NAMALWA (cell line): Measurements from ENCODE around the gene WNK2.
A peak's percentile ranks its signal among the peaks of the same experiment; 100 is the strongest.
"Not testable (repeated sequence)": the region's sequence is repeated elsewhere in the genome, so short reads cannot be mapped to it uniquely, and the experiment has no call there.

ENCODE experiments used
- DNase-seq: peaks from one replicate; pipeline ENCODE4 v3.0.0-alpha.2; 2015; ENCODE audit warnings: low spot score

The WNK2 gene

DNA sequence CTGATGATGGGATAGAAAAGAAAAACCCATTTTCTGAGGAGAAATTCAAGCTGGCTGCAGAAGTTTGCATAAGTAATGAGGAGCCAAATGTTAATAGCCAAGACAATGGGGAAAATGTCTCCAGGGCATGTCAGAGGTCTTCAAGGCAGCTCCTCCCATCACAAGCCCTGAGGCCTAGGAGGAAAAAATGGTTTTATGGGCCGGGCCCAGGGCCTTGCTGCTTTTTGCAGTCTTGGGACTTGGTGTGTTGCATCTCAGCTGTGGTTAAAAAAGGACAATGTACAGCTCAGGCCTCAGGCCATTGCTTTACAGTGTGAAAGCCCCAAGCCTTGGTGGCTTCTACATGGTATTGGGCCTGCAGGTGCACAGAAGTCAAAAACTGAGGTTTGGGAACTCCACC, 154.3 kb downstream of the WNK2 start:
- not testable (repeated sequence) for DNase-seq

DNA sequence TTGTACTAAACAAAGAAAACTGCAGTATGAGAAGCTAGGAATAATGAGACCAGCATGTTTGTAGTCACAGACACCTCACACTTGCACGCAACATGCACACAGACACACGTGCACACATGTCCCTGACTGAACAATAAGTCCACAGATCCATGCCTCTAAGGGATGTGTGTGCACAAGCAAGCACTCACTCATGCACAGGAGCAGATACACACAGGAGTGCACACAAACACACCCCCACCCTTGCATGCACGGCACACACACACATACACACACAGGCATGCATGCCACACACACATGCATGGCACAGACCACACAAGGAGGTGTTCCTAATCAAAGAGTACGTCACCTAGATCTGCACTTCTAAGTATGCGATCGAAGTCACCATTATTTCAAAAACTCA, 156.2 kb downstream of the WNK2 start:
- DNase-seq = no peak

DNA sequence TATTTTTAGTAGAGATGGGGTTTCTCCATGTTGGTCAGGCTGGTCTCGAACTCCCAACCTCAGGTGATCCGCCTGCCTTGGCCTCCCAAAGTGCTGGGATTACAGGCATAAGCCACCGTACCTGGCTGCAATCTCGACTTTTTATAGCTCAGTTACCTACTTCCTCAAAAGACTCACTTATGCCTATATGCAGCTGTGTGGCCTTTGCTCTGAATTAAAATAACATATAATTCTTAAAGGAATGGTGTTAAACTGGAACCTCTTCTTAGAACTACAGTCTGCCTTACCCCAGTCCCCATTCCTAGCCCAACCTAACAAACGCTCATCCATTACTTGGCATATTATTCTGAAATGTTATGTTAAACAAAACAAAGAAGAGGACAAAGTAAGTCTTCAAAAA, 157.9 kb downstream of the WNK2 start:
- DNase-seq = not testable (repeated sequence)

DNA sequence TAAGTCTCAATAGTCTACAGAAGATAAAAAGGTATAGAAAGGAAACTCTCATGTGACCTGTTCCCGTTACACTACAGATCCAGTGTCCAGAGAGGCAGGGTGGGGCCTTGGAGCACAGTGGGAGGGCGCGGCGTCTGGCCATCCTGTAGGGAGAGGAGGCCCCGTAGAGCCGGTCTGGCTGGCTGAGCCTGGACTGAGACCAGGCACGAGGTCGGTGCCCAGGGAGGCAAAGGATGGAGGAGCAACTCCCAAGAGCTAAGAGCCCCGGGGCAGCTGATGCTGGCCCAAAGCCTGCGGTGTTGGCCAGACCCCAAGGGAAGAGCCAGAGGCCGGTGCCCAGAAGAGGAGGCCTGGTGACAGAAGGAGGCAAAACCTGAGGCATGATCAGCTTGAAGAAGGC, 158.5 kb downstream of the WNK2 start:
- not testable (repeated sequence) for DNase-seq

DNA sequence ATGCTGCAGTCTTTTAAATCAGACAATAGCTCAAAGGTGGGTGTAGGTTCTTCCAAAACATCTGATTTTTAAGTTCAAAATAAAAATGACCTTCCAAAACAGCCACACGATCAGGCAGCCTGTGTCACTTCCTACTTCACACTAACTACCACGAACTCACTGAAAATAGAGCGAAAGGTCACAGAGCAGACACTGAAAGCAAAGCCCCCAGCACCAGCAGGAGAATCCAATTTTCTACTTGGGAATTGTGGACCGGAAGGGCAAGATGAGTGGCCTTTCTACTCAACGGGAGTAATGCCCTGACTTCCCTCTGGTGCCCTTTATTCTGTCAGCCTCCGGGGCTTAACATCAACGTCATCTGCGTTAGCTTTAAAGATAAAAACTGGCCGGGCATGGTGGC, 159.7 kb downstream of the WNK2 start:
- DNase-seq = no peak

DNA sequence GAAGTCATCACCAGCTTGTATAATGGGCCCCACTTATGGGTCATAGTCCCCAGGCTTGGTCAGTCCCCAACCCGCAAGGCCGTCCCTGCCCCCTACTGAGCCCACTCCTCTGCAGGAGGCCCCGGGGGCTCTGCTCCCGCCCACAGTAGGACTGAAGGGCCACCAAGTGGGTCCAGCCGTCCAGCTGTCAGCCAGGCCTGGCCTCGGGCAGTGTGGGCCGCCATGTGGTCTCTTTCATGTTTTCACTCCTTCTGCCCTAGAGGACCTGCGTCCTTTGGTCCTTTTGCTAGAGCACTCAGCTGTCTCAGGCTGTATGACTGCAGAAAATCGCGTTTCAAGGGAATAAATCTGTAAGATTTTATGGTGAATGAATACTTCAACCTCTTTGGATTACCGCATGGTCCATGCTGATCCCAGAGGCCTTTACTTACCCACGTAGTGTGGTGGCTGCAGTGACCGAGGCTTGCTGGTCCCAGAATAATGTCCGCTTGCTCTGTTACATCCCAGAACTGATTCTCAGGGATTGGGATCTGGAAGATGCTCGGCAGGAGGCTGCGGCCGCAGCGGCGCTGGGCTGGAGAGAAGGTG, 161.8 kb downstream of the WNK2 start:
- no peak for DNase-seq

DNA sequence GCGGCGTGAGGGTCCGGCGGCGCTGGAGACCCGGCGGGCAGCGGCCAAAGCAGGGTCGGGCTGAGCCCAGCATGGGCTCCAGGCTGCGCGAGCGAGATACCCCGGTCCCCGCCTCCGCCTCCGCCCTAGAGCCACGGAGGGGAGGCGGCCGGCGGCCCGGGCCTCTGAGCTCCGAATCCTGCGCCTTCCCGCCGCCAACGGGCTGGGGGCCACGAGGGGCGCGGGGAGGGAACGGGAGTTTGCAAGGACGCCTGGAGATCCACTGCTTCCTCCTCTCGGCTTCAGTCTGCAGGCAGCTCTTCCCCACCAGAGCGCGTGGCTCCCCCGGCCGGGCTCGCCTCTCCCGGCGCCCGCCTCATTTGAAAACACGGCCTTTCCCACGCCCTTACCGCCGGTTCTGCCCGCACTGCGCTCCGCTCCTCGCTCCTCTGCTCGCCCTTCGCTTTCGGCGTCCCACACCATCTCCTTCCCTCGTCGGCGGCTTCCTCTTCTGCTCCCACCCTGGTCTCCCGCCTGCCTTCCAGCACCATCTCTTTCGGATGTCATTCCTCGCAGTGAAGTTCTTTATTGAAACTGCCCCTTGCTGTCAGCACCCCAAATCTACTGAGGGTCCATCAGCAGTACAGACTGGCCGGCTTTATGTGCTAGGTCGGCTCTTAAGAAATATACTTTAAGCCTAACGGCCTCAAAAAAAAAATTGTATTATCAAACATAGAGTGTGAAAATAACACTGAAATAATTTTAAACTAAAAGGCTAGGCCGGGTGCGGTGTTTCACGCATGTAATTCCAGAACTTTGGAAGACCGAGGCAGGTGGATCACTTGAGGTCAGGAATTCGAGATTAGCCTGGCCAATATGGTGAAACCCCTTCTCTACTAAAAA, 162.5 kb downstream of the WNK2 start:
- DNase-seq = no peak

DNA sequence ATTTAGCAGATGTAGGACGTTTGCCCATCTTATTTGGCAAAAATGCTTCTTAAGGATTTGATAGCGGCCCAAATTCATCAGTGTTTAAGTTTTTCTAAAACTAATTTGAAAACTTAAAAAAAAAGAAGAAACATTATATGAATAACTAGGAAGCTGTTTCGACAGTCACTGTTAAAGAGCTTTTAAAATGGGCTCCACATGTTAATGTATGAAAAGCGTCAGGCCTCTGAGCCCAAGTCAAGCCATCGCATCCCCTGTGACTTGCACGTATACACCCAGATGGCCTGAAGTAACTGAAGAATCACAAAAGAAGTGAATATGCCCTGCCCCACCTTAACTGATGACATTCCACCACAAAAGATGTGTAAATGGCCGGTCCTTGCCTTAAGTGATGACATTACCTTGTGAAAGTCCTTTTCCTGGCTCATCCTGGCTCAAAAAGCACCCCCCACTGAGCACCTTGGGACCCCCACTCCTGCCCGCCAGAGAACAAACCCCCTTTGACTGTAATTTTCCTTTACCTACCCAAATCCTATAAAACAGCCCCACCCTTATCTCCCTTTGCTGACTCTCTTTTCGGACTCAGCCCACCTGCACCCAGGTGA, 163.5 kb downstream of the WNK2 start:
- DNase-seq = not testable (repeated sequence)

DNA sequence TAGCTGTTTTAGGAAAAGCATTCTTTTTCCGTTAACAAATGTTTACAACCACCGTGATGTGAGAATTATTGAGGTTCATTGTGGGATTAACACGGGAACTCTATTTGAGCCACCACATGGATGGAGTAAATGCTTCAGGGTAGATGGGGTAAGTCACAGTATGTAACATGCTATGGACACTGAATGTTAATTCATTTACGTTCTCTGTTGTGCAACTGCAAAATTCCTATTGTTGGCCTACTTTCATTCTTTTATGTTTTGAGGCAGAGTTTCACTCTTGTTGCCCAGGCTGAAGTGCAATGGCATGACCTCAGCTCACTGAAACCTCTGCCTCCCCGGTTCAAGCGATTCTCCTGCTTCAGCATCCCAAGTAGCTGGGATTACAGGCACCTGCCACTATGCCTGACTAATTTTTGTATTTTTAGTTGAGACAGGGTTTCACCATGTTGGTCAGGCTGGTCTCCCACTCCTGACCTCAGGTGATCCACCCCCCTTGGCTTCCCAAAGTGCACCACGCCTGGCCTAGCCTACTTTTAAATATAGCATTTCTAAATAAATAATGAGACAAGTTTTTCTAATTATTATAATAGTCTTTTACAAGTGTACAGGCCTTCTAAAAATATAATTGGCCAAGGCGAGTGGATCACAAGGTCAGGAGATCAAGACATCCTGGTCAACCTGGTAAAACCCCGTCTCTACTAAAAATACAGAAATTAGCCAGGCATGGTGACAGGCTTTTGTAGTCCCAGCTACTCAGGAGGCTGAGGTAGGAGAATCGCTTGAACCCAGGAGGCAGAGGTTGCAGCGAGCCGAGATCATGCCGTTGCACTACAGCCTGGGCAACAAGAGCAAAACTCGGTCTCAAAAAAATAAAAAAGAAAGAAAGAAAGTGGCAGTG, 169.7 kb downstream of the WNK2 start:
- DNase-seq = not testable (repeated sequence)

DNA sequence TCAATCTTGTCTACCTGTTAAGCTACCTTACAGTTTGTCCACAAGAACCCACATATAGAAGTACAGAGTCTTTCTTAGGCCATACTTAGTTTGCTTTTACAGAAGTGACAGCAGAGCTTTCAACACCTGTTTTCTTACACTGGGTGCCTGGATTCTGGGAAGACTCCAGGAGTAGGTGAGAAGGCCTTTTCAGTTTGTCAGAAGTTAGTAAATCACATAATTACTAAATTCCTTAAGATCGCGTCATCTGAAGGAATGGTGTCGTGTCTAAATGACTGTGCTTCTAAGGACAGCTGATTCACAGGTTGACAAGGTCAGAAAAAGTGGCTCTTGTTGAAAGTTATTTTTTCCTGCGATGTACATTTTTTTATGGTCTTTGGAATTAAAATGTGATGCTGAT, 170.5 kb downstream of the WNK2 start:
- no peak for DNase-seq

DNA sequence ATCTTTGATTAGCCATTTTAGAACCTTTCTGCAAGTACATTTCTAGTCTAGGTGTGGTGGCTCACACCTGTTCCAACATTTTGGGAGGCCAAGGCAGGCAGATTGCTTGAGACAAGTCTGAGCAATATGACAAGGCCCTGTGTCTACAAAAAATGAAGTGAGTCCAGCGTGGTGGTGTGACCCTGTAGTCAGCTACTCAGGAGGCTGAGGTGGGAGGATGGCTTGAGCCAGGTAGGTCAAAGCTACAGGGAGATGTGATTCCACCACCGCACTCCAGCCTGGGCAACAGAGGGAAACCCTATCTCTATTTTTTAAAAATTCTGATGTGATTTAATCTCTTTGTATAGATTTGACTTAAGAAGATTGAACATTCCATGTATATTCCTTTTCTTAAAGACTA, 171.9 kb downstream of the WNK2 start:
- DNase-seq = no peak

DNA sequence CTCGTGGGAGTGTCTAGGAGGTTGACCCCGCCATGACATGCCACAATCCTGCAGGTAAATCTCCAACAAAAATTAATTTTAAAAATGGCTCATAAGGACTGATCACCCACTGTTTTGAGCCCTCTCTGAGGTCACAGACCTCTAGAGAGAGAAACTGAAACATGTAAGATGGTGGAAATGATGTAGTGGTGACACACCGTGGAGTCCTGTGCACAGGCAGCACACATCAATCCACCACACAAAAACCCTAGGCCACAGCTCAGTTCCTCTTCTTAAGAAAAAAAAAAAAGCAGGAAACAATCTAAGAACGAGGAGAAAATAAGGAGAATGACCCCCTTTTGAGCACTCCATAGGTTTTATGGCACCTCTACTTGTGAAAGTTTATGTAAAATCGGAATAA, 173.7 kb downstream of the WNK2 start:
- no peak for DNase-seq

DNA sequence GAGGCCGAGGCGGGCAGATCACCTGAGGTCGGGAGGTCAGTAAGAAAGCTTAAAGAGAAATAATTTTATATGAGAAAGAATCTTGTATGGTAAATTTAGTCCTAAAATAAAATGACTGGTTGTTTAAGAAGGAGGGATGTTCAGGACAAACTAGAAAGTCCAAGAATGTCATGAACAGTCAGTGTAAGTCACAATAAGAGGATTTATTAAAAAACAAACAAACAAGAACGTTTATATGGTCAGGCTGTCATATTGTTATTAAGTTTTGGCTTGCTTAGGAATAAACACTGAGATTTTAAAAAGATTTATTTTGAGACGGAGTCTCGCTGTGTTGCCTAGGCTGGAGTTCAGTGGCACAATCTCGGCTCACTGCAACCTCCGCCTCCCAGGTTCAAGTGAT, 176.0 kb downstream of the WNK2 start:
- not testable (repeated sequence) for DNase-seq

DNA sequence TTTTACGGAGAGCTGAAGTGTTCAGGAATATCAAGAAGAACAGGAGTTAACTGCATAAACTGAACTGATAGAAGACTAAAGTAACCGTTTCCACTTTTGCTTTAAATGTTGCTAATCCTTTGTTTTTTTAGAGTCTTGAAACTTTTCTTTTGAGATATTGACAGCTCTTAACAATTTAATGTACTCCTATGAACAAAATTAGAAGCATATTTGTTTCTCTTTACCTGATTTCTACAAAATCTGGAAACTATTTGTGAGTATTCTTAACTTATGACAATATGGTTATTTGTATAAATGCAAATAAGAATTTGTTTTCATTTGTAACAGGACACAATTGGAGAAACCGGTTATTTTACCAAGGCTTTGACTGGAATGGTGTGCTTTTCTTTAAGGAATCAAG, 178.1 kb downstream of the WNK2 start:
- peak; percentile 39 for DNase-seq

DNA sequence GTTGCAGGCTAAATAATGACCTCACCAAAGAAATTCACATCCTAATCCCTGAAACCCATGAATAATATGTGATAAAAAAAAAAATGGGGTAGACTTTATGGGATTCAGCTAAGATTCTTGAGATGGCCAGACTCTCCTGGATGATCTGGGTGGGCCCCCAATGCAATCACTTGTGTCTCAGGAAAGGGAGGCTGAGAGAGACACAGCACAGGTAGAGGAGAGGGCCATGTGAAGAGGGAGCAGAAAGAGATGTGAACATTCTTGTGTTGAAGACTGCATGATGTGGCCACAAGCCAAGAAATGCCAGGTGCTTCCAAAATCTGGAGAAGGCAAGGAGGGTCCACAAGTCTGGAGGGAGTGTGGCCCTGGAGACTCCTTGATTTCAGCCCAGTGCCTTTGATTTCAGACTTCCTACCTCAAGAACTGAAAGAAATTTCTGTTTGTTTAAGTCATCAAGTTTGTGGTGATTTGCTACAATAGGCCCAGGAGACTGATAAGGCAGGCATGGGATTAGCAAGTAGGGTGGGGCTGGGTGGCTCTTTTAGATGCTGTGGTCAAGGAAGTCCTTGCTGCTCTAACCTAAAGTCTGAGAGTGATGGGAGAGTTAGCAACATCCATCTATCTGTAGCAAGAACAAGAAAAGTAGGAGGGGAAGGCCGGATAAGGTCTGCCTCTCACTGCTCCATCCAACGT, 180.9 kb downstream of the WNK2 start:
- DNase-seq = no peak

DNA sequence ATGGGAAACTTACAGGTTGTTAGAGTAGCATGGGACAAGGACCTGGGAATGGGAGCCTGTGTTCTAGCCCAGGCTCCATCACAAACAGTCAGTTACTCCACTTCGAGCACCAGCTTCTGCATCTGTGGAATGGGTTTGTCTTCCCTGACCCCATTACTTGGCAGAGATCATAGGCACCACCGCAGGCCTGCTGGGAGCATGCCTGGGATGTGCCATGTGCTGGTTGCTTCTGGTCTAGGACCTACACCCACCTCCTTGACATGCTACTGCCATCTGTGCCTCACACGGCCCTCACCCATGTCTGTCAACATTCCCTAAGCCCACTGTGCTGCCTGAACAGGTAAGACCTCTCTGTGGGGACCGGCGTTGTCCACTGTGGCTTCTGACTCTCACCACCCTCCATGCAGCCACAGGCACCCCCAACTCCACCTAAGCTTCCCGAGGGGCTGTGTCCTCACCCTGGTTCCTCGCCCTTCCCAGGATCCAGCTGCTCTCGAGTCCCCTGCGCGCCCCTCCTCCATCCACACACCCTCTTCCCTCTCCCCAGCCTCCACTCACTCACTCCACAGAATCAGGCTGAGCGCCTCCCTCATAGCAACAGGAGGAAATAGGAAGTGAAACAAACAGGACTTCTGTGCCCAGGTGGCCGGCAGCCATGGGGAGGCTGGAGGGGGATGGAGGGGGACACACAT, 181.6 kb downstream of the WNK2 start:
- DNase-seq = peak; percentile 27

DNA sequence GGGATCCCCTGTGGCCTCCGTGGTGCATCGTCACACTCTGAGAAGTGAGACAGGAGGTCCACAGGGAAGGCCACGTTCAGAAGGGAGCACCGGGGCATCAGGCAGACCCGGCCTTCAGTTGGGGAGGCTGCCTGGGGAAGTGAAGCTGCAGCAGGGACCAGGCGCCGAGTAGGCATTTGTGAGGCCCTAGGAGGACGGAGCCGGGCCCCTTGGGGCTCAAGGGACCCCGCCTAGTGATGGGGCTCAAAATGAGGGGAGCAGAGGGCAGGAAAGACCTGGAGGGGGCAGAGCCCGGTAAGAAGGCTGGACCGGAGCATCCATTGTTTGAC, 182.1 kb downstream of the WNK2 start:
- DNase-seq = no peak

DNA sequence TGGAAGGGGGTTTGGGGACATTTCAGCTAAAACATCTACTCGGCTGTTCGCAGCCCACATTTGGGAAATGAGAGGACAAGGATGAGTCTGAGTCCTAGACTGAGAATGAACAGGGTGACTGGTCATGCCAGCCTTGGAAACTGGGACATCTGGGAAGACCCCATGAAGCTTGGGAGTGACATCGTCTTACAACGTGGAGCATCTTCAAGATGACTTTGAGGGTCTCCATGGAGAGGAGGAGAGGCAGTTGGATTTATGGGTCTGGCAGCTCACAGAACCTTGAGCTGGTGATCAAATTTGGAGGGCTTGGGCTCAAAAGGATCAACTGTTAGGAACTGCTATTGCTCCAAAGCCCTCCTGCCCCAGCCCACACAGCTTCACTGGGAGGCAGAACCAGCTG, 182.5 kb downstream of the WNK2 start:
- DNase-seq = not testable (repeated sequence)

DNA sequence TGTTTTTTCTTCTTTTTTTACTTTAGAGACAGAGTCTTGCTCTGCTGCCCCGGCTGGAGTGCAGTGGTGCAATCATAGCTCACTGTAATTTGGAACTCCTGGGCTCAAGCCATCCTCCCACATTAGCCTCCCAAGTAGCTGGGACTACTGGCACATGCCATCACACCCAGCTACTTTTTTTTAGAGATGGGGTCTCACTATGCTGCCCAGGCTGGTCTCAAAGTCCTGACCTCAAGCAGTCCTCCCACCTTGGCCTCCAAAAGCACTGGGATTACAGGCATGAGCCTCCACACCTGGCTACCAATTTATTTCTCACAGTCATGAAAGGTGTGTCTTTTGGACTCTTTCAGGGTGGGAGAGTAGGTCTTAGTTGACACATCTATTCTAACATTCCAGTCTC, 184.5 kb downstream of the WNK2 start:
- DNase-seq = no peak

DNA sequence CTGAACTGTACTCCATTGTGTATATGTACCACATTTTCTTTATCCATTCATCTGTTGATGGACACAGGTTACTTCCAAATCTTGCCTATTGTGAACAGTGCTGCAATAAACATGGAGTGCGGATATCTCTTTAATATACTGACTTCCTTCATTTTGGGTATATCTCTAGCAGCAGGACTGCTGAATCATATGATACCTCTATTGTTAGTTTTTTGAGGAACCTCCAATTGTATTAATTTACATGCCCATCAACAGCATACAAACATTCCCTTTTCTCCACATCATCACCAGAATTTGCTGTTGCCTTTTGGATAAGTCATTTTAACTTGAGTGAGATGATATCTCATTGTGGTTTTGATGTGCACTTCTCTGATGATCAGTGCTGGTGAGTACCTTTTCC, 185.7 kb downstream of the WNK2 start:
- DNase-seq = no peak
